NB4 (cell line): ENCODE results near the gene CD2AP.

ENCODE experiments used
- CTCF ChIP-seq: IDR thresholded peaks from one replicate; pipeline ENCODE4 v1.5.1; 2012; ENCODE audit warnings: low read depth, low read length
- MYC ChIP-seq: IDR thresholded peaks from 2 replicates; pipeline ENCODE4 v1.6.1; 2011; ENCODE audit warnings: low read depth, low read length
- POLR2A ChIP-seq: IDR thresholded peaks from 2 replicates; pipeline ENCODE4 v1.6.1; 2011; ENCODE audit warnings: mild to moderate bottlenecking; ENCODE audit not compliant: insufficient read length; ENCODE audit errors: extremely low read depth

GRCh38 chr6:47579040-47579439, 101.5 kb downstream of the CD2AP start:
- TF ChIP-seq POLR2A (no peak), CTCF (no peak), MYC (no peak)
